ENCODE results near the gene AK4.
"Not testable (repeated sequence)": the region's sequence is repeated elsewhere in the genome, so short reads cannot be mapped to it uniquely, and the experiment has no call there.

AK4 gene

DNA sequence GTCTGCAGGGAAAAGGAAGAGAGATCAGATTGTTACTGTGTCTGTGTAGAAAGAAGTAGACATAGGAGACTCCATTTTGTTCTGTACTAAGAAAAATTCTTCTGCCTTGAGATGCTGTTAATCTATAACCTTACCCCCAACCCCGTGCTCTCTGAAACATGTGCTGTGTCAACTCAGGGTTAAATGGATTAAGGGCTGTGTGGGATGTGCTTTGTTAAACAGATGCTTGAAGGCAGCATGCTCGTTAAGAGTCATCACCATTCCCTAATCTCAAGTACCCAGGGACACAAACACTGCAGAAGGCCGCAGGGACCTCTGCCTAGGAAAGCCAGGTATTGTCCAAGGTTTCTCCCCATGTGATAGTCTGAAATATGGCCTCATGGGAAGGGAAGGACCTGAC is 8.2 kb upstream of the AK4 start:
- H3K4me3 ChIP-seq (ENCODE audit: low read depth in 1 of 2, low read length in 2 of 2); H3K36me3 ChIP-seq (ENCODE audit: insufficient read depth, low read length); H3K4me1 ChIP-seq (ENCODE audit: insufficient read depth, low read length); H3K9ac ChIP-seq (ENCODE audit: low read length); H3K27ac ChIP-seq (ENCODE audit: low read depth, low read length); H3K27me3 ChIP-seq (ENCODE audit: control insufficient read depth in 1 of 2, insufficient read depth in 2 of 2, low read length in 2 of 2); H3K9me3 ChIP-seq (ENCODE audit: low read length): not testable (repeated sequence)

DNA sequence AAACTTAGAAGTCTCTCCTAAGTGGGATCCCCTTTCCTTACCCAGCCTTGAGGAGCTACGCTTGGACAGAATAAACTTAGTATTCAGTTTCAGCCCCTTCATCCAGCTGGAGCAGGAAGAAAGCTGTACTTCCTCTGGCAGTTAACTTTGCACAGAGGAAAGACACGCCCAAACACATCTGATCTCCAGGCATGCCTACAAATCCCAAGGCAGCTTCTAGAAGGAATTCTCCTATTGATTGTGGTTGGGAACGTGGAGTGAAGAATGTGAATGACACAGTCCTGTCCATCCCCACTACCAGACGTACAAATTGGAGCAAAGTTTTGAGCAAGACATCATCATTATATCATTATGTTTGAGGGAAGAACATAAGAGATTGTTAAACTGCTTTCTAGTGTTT is 6.6 kb upstream of the AK4 start:
- no peak overlapping the region for H3K4me3 ChIP-seq (ENCODE audit: low read depth in 1 of 2, low read length in 2 of 2)
- H3K27me3 ChIP-seq (ENCODE audit: control insufficient read depth in 1 of 2, insufficient read depth in 2 of 2, low read length in 2 of 2), result no peaks in the 10 kb centered on the region
- H3K36me3 ChIP-seq (ENCODE audit: insufficient read depth, low read length), result no peaks in the 10 kb centered on the region
- H3K27ac ChIP-seq (ENCODE audit: low read depth, low read length), result no peak overlapping the region
- H3K9me3 ChIP-seq (ENCODE audit: low read length), result no peaks in the 10 kb centered on the region
- no peaks in the 10 kb centered on the region for H3K4me1 ChIP-seq (ENCODE audit: insufficient read depth, low read length)
- H3K9ac ChIP-seq (ENCODE audit: low read length), result no peak overlapping the region

DNA sequence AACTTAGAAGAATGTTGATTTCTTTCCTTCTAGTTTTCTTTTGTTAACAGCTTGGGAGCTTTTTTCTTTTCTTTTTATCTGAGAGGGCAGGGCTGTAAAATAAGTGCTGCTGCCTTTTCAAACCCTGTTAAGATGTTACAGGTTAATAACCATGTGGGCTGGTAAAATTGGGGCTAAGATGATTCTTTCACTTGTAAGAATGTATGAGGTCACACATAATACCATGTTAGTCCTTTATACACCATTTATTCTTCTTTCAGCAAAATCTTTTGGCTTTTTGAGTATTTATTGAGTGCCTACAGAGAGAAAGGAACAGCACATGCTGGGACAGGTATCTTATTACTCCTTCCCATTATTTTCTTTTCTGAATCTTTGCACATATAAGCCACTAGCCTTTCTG is 6.1 kb upstream of the AK4 start:
- H3K4me1 ChIP-seq (ENCODE audit: insufficient read depth, low read length), result peaks cover 4% of the 10 kb centered on the region

DNA sequence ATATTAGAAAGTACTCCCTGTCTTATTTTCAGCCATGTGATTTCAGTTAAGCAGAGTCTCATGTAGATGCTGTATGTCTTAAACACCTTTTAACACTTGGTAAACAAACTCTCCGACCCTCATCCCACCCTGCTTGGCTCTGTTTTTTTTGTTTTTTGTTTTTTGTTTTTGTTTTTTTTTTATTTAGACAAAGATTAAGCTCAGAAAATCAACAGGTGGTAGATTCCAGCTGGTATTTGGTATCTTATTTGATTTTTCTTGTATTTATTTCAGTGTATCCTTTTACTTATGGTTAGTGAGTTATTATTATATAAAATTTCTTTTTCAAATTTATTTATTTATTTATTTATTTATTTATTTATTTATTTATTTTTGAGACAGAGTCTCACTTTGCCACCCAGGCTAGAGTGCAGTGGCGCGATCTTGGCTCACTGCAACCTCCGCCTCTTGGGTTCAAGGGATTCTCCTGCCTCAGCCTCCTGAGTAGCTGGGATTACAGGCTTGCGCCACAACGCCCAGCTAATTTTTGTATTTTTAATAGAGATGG is 4.8 kb upstream of the AK4 start:
- H3K27ac ChIP-seq (ENCODE audit: low read depth, low read length); H3K4me1 ChIP-seq (ENCODE audit: insufficient read depth, low read length); H3K9ac ChIP-seq (ENCODE audit: low read length); H3K9me3 ChIP-seq (ENCODE audit: low read length); H3K4me3 ChIP-seq (ENCODE audit: low read depth in 1 of 2, low read length in 2 of 2); H3K27me3 ChIP-seq (ENCODE audit: control insufficient read depth in 1 of 2, insufficient read depth in 2 of 2, low read length in 2 of 2); H3K36me3 ChIP-seq (ENCODE audit: insufficient read depth, low read length): not testable (repeated sequence)

More for the DNA sequence above, 6.1 kb upstream of the AK4 start:
- Histone ChIP-seq H3K4me3 (ENCODE audit: low read depth in 1 of 2, low read length in 2 of 2) (no peak overlapping the region), H3K9ac (ENCODE audit: low read length) (no peak overlapping the region), H3K27ac (ENCODE audit: low read depth, low read length) (no peak overlapping the region), H3K27me3 (ENCODE audit: control insufficient read depth in 1 of 2, insufficient read depth in 2 of 2, low read length in 2 of 2) (no peaks in the 10 kb centered on the region), H3K9me3 (ENCODE audit: low read length) (no peaks in the 10 kb centered on the region), H3K36me3 (ENCODE audit: insufficient read depth, low read length) (no peaks in the 10 kb centered on the region)

DNA sequence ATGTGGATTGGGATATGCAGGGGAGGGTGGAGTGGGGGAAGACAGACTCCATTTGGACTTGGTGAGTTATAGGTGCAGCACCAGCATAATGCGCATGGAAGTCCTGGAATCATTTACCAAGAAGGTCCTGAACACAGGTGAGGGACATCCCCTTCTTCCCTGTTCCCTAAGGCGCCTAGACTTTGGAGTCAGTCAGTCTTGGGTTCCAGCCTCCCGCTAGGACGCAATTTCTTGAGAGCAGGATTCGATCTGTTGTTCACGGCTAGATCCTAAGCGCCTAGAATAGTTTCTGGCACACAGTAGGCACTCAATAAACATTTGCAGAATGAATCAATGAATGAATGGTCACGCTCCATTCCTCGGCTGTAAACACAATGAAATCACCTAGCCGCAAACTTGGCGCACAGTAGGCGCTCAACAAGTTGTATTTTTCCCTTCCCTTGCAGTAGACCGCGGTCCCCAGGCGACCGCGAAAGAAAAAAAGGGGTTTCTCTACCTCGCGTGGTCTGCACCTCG is 1.0 kb upstream of the AK4 start:
- Histone ChIP-seq H3K9ac (ENCODE audit: low read length) (no peak overlapping the region), H3K4me1 (ENCODE audit: insufficient read depth, low read length) (peaks cover 12% of the 10 kb centered on the region), H3K27ac (ENCODE audit: low read depth, low read length) (peak overlapping the region; percentile 92), H3K27me3 (ENCODE audit: control insufficient read depth in 1 of 2, insufficient read depth in 2 of 2, low read length in 2 of 2) (no peaks in the 10 kb centered on the region), H3K4me3 (ENCODE audit: low read depth in 1 of 2, low read length in 2 of 2) (peak overlapping the region; percentile 60 to 93), H3K9me3 (ENCODE audit: low read length) (no peaks in the 10 kb centered on the region), H3K36me3 (ENCODE audit: insufficient read depth, low read length) (no peaks in the 10 kb centered on the region)

DNA sequence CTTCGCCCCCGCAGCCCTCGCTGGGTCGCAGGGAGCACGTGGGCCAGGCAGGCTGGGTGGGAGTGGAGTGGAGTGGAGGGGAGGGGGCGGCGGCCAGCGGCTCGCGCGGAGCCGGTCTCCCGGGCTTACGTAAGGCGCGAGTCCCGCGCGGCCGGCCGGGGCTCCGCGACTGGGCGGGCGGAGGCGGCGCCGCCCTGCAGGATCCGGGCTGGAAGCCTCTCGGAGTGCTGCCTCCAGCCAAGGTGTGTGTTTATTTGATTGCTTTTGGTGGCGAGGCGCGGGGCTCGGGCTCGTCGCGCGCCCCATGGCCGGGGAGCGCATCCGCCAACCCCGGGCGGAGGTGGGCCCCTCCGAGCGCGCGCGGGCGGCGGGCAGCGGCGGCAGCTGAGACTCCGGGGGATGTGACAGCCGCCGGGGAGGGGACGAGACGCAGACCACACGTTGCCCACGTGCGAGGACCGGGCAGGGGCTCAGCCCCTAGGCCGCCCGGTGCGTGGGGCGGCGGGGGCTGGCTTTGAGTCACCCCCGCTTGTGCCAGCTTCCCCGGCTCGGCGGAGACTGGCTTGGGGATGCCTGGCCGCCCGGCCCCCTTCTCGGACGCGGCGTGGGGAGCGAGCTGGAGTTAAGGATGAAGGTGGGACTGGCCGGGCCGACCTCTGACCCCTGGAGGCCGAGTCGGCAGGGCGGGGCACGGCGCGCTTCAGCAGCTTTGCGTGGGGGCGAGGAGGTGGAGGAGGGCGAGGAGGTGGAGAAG is 402 bp upstream of the AK4 start:
- Histone ChIP-seq H3K9ac (ENCODE audit: low read length) (no peak overlapping the region), H3K4me3 (ENCODE audit: low read depth in 1 of 2, low read length in 2 of 2) (peak overlapping the region; percentile 60 to 93), H3K36me3 (ENCODE audit: insufficient read depth, low read length) (no peaks in the 10 kb centered on the region), H3K27me3 (ENCODE audit: control insufficient read depth in 1 of 2, insufficient read depth in 2 of 2, low read length in 2 of 2) (no peaks in the 10 kb centered on the region), H3K4me1 (ENCODE audit: insufficient read depth, low read length) (peaks cover 12% of the 10 kb centered on the region), H3K9me3 (ENCODE audit: low read length) (no peaks in the 10 kb centered on the region), H3K27ac (ENCODE audit: low read depth, low read length) (peak overlapping the region; percentile 92)

DNA sequence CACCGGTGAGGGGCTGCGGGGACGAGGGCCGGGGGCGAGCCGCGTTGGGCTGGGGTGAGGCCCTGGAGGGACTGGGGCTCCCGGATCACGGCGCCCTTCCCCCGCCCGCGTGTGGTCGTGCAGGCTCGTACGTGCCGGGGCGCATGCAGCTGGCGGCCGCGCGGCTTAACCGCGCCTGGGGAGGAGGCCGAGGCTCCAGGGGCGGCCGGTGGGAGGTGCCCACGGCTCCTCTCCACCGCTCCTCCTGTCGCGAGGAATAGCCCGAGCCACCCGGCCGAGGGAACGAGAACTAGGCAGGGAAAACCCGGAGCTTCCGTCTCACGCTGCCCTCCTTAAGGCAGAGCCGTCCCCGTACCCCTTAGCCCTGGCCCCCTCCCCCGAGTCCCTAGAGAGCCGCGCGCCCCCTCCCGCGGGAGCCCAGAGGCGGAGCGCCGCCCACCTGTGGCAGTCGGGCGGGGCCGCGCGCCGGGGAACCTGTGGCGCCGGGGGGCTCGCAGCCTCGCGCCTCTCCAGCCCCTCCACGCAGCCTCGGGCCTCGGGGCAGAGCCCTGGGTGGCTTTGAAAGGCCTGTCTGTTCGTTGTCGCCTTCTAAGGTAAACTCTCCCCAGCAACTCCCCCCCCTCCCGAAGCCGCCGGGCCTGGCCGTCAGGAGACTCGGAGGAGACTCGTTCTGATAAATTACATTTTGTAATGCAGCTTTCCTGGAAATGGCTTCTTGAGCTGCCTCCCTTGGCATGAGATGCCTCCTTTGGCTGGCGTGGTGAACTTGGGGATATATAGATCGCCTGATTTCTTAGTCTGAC is 746 bp downstream of the AK4 start:
- H3K27ac ChIP-seq (ENCODE audit: low read depth, low read length), result peak overlapping the region; percentile 94
- H3K4me1 ChIP-seq (ENCODE audit: insufficient read depth, low read length), result peaks cover 12% of the 10 kb centered on the region
- H3K9me3 ChIP-seq (ENCODE audit: low read length), result no peaks in the 10 kb centered on the region
- no peaks in the 10 kb centered on the region for H3K36me3 ChIP-seq (ENCODE audit: insufficient read depth, low read length)
- peak overlapping the region; percentile 60 to 98 for H3K4me3 ChIP-seq (ENCODE audit: low read depth in 1 of 2, low read length in 2 of 2)
- H3K27me3 ChIP-seq (ENCODE audit: control insufficient read depth in 1 of 2, insufficient read depth in 2 of 2, low read length in 2 of 2), result no peaks in the 10 kb centered on the region
- peak overlapping the region; percentile 42 for H3K9ac ChIP-seq (ENCODE audit: low read length)

DNA sequence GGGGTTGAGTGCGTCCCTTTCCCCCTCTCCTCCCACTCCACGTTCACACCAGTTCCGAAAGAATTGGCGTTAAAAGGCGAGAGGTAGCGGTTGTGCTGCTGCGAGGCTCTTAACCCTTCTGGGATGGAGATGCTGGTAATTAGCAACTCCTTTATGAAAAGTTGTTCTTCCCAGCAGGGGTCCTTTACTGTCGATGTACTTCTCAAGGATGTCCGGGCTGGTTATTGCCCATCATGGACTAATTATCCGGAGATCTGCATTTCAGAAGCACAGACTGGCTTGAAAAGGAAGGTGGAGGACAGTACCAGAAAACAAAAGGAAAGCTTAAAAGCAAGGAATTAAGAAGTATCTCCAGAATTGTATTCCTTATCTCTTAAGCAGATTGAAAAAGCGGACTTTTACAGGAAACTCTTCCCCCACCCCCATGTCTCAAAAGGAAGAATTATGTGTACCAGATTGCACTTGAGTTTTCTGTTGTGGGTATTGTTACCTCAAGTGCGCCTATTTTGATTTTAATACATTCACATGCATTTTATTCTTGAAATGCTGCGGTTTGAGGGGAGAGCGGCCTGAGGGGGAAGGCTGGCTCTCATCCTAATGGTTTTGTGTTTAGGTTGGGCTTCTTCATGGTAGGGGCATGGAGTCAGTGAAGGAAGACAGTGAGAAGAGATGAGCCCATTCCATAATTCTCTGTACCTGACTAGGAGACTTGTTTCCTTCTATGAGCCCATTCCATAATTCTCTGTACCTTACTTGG is 1.5 kb downstream of the AK4 start:
- Histone ChIP-seq H3K27ac (ENCODE audit: low read depth, low read length) (peak overlapping the region; percentile 94), H3K4me3 (ENCODE audit: low read depth in 1 of 2, low read length in 2 of 2) (peak overlapping the region; percentile 60 to 98), H3K4me1 (ENCODE audit: insufficient read depth, low read length) (peaks cover 12% of the 10 kb centered on the region), H3K9me3 (ENCODE audit: low read length) (no peaks in the 10 kb centered on the region), H3K9ac (ENCODE audit: low read length) (peak overlapping the region; percentile 42), H3K36me3 (ENCODE audit: insufficient read depth, low read length) (no peaks in the 10 kb centered on the region), H3K27me3 (ENCODE audit: control insufficient read depth in 1 of 2, insufficient read depth in 2 of 2, low read length in 2 of 2) (no peaks in the 10 kb centered on the region)

DNA sequence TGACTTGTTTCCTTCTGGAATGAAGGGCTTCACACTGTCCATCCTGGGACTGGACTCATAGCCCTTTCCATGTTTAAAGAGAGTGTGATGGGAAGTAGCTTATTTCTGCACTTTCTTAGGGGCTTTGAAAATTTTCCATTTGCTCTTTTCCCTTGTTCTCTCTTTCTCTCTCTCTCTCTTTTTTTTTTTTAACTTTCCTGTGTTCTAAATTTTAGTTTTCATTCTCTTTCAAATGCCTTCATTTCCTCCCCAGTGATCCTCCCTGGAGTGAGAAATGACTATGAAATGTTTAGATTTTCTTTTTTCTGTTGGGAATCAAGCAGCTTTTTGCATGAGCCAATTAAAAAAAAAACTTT is 2.1 kb downstream of the AK4 start:
- no peak overlapping the region for H3K9ac ChIP-seq (ENCODE audit: low read length)
- no peaks in the 10 kb centered on the region for H3K27me3 ChIP-seq (ENCODE audit: control insufficient read depth in 1 of 2, insufficient read depth in 2 of 2, low read length in 2 of 2)
- H3K27ac ChIP-seq (ENCODE audit: low read depth, low read length), result peak overlapping the region; percentile 94
- no peaks in the 10 kb centered on the region for H3K36me3 ChIP-seq (ENCODE audit: insufficient read depth, low read length)
- peak overlapping the region in 1 of 2 donors; percentile 60 for H3K4me3 ChIP-seq (ENCODE audit: low read depth in 1 of 2, low read length in 2 of 2)
- peaks cover 12% of the 10 kb centered on the region for H3K4me1 ChIP-seq (ENCODE audit: insufficient read depth, low read length)
- H3K9me3 ChIP-seq (ENCODE audit: low read length), result no peaks in the 10 kb centered on the region

DNA sequence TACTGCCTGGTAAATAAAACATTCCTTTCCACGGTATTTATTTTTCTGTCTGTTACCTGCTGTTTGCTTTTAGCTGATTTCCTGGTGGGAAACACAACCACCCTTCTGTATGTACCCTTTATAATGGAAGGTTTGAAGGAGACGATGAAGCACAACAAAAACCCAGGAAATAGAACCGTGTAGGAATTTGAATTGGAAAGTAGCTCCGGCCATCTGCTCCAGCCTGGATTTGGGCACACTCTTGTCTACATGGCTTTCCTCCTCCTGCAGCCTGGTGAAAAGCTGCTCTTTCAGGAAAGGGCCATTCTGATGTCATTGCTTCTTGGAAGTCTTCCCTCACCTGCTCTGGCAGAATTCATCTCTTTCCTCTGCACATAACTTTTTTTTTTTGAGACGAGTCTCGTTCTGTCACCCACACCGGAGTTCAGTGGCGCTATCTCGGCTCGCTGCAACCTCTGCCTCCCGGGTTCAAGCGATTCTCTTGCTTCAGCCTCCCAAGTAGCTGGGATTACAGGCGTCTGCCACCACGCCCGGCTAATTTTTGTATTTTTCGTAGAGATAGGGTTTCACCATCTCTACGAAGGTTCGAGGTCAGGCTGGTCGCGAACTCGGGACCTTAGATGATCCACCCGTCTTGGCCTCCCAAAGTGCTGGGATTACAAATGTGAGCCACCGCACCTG is 2.7 kb downstream of the AK4 start:
- H3K27me3 ChIP-seq (ENCODE audit: control insufficient read depth in 1 of 2, insufficient read depth in 2 of 2, low read length in 2 of 2), result no peaks in the 10 kb centered on the region
- no peaks in the 10 kb centered on the region for H3K9me3 ChIP-seq (ENCODE audit: low read length)
- no peaks in the 10 kb centered on the region for H3K36me3 ChIP-seq (ENCODE audit: insufficient read depth, low read length)
- peak overlapping the region; percentile 94 for H3K27ac ChIP-seq (ENCODE audit: low read depth, low read length)
- peaks cover 12% of the 10 kb centered on the region for H3K4me1 ChIP-seq (ENCODE audit: insufficient read depth, low read length)
- H3K9ac ChIP-seq (ENCODE audit: low read length), result no peak overlapping the region
- H3K4me3 ChIP-seq (ENCODE audit: low read depth in 1 of 2, low read length in 2 of 2), result no peak overlapping the region

DNA sequence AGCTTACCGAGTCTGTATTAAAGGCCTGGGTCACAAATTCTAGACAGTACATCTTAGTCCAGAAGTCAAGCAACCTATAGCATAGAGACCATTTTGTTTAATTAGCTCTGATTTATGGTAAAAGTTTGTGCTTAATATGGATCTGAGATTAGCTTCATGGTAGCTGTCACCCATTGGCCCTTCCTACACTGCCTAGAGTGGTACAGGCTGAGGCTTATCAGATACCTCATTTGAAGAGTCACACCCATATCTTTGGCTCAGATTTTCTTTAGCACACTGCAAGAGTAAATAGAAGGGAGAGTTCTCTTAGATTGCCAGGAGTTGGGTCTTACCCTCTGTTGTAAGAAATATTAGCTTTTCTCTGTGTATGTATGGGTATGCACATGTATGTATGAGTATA is 3.6 kb downstream of the AK4 start:
- no peak overlapping the region for H3K27ac ChIP-seq (ENCODE audit: low read depth, low read length)
- no peak overlapping the region for H3K4me3 ChIP-seq (ENCODE audit: low read depth in 1 of 2, low read length in 2 of 2)
- H3K9me3 ChIP-seq (ENCODE audit: low read length), result no peaks in the 10 kb centered on the region
- H3K9ac ChIP-seq (ENCODE audit: low read length), result no peak overlapping the region
- no peaks in the 10 kb centered on the region for H3K27me3 ChIP-seq (ENCODE audit: control insufficient read depth in 1 of 2, insufficient read depth in 2 of 2, low read length in 2 of 2)
- H3K36me3 ChIP-seq (ENCODE audit: insufficient read depth, low read length), result no peaks in the 10 kb centered on the region
- H3K4me1 ChIP-seq (ENCODE audit: insufficient read depth, low read length), result peaks cover 11% of the 10 kb centered on the region

Measured in muscle layer of colon (tissue), 2 donors.